ENCODE results near the gene HLA-B.
"Not testable (repeated sequence)": the region's sequence is repeated elsewhere in the genome, so short reads cannot be mapped to it uniquely, and the experiment has no call there.

The HLA-B gene

GRCh38 chr6:31356946-31357466, at the start of gene HLA-B:
HLA-B (minus strand) TSS chr6:31357179; CDS start chr6:31357158, 21 bp downstream.
- peak; percentile 82 for DNase-seq

- DNase-seq: no peak
Measured at GRCh38 chr6:31405996-31406395, 49.0 kb upstream of the HLA-B start.

DNA sequence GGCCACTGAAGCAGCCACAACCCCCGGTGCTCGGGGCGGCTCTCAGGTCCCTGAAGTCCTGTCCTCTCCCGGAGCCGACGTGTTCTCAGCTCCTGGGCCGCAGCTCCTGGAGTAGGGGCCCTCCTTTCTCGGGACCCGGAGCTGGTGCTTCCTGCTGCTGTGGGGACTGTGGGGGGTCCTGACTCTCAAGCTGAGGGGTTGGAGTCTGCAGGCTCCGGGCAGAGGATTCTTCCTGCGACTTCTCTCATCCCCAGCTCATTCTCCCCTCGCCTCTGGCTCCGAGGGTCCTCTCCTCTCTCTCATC, 47.0 kb upstream of the HLA-B start:
- DNase-seq: not testable (repeated sequence)

- peak; percentile 86 for DNase-seq
Measured at GRCh38 chr6:31403283-31404060, 46.5 kb upstream of the HLA-B start, which contains the start of gene MICA. MICA (plus strand) TSS chr6:31403595; CDS start chr6:31403633, 38 bp downstream.

- peak; percentile 22 for DNase-seq
Measured at GRCh38 chr6:31402324-31403282, 45.6 kb upstream of the HLA-B start.

DNA sequence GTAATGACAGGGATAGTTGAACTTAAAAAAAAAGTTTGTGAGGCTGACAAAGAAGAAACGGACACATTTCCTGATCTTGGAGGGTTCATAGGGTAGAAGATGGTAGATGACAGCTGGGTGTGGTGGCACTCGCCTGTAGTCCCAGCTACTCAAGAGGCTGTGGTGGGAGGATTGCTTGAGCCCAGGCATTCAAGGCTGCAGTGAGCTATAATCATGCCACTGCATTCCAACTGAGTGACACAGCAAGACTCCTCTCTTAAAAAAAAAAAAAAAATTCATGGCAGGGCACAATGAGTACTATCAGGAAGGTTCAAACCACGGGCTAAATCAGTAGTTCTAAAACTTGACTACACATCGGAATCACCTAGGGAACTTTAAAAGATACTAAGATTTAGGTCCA, 44.4 kb upstream of the HLA-B start:
- DNase-seq: peak; percentile 62

GRCh38 chr6:31400467-31401289, 43.7 kb upstream of the HLA-B start:
- peak; percentile 80 for DNase-seq

DNA sequence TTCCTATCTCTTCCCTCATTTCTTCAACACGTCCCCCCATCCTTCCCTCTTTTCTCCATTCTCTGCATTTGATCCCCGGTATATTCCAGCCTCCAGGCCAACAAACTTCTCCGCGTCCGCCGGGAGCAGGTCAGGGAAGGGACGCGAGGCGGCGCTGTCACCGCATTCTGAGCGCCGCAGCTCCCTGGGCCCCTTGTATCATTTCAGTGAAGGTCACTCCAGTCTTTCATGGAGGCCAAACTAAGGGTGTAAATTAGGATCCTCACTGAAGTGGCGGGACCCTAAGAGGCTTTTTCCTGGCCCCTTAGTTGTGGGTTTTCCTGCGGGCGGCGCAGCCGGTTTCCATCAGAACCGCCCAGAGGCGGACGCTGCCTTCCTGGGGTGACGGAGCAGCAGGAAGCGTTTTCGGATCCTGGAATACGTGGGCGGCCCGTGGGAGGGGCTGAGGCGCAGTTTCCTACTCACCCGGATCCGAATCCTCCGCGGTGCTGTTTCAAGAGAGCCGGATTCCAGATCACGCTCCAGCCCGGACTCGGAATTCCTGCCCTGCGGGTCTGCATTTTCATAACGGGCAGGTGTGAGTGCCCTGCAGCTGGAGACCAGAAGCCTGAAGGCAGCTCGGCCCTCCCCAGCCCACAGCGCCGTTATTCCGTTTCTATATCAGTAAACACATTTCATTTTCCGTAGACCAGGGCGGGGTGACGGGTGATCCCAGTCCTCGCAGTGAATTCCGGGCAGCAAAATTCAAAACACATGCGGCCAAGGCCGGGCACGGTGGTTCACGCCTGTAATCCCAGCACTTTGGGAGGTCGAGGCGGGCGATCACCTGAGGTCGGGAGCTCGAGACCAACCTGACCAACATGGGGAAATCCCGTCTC, 42.8 kb upstream of the HLA-B start:
- peak; percentile 81 for DNase-seq

GRCh38 chr6:31397901-31398525, 41.0 kb upstream of the HLA-B start:
- no peak for DNase-seq

DNA sequence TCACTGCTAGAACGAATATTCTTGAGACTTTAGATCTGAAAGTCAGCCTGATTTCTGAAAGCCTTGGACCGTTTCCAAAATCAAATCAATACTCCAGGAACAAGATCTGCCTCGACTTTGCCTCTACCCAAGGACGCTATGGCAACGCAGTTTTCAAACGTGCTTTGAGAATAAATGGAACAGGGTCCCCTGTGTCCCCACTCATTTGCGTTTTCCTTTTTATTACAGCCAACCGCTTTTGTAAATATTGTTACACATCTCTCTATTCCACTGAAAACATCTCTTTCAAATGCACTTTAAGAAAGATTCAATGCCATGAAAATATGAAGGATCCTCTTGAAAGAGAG, 40.1 kb upstream of the HLA-B start:
- DNase-seq: not testable (repeated sequence)

DNA sequence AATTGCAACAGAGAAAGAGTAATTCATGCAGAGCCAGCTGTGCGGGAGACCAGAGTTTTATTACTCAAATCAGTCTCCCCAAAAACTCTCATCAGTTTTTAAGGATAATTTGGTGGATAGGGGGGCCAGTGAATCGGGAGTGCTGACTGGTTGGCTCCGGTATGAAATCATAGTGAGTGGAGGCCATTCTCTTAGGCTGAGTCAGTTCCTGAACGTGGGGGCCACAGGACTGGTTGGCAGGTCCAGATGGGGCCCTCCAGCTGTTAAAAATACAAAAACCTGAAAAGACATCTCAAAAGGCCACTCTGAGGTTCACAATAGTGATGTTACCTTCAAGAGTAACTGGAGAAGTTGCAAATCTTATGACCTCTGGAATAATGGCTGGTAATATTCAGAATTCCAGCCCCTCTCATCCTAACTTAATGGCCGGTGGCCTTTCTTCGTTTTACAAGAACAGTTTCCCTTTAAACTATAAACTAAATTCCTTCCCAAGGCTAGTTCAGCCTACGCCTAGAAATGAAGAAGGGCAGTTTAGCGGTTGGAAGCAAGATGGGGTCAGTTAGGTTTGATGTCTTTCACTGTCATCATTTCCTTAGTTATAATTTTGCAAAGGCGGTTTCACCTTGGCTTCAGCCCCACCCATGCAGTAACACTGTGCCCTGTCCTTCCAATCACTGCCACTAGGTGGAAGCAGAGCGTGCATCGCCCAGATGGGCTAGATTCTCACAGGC, 39.6 kb upstream of the HLA-B start:
- DNase-seq: peak; percentile 87

- no peak for DNase-seq
Measured at GRCh38 chr6:31395832-31396231, 38.9 kb upstream of the HLA-B start.

DNA sequence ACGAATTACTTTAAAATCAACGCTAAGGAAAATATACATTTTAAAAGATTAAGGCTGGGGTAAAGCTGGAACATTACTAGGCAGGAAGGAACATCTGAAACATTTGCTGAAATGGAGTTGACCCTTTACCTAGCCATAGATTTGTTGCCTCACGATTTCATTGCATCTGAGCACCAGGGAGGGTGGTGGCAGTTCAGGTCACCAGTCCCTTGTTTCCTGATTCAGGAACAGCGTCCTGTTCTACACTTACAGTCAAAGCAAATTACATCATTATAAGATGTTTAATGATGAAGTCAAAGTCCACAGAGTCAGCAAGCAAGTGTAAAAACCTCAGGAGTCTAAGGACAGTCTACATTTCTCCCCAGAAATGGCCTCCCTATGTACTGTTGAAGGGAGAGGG, 37.4 kb upstream of the HLA-B start:
- DNase-seq: no peak

DNA sequence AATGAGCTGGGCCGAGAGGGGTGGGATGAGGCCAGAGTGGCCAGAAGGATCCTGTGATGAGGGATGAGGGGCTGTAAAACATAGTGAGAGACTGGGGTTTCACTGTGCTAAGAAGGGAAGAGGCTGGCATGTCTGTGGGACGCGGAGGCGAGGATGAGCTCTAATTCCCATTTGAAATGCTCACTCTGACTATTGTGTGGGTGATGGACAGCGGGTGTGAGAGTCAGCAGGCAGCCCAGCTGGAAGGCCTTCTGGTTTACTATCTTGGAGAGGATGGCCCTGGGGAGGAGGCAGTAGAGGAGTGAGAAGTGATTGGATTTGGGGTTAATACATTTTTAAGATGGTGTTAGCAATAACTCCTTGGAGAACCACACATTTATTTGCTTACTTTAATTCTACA, 37.0 kb upstream of the HLA-B start:
- no peak for DNase-seq

- not testable (repeated sequence) for DNase-seq
Measured at GRCh38 chr6:31389802-31390132, 32.8 kb upstream of the HLA-B start.

- DNase-seq: not testable (repeated sequence)
Measured at GRCh38 chr6:31388916-31389801, 32.2 kb upstream of the HLA-B start.

DNA sequence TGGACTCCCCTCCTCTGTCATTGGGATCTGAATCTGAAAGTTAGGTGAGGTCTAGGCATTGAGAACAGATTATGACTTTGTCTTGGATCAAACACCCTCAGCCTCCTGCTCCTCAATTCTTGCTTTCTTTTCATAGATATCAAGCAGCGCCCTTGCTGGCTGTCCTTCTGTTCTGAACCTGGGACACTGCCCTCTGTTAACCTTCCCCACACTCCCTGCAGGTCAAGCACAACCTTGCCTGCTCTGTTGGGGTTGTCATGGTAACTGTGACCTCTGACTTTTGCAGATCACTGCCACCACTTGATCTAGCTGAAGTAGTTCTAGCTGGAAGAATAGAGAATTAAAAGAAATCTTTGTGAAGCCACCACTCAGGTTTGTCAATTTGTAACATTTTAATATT, 30.0 kb upstream of the HLA-B start:
- DNase-seq: no peak

GRCh38 chr6:31386099-31386498, 29.1 kb upstream of the HLA-B start:
- no peak for DNase-seq

DNA sequence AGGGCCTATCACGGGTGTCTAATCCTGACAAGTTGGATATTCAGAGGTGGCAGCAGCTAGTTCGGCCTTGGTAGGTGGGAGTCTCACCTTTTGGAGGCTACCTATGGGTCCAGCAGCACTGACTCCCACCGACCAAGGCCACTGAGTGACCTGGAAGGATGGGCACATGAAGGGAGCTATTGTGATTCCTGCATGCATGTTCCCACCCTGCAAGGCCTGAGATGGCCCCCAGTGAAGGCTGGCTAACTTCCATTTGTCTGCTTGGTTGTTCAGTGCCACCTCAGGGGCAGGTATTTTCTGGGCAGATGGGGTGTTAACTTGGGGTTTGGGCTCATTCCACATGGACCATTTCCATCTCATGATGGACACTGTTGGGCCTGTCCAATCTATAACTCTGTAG, 28.1 kb upstream of the HLA-B start:
- DNase-seq: no peak

DNA sequence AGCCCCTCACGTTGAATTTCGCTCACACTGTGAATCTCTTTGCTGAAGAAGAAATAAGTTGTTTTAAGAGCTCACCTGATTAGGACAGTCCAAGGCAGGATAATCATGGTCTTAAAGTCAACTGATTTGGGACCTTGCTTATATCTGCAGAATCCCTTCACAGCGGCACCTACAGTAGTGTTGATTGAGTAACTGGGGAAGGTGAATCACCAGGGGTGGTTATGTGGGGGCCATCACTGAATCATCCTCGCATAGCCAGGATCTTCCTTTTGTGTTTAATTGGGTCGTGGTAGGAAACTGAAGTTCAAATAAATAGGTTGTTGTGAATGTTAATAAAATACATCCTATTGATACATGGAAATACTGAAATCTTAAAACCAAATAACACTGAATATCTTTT, 26.2 kb upstream of the HLA-B start:
- DNase-seq: no peak
